Activated naive CD8-positive, alpha-beta T cell treated with anti-CD3 and anti-CD28 coated beads, Interleukin-2, amount 50 U/mL, for 24 hours (primary cell): ENCODE results near the gene DDX50.
"Not testable (repeated sequence)": the region's sequence is repeated elsewhere in the genome, so short reads cannot be mapped to it uniquely, and the experiment has no call there.

Experiments
- ATAC-seq: fragments of 150-1000 bp; cut with Tn5 transposase; one replicate; pipeline ENCODE4 v1.10.0; 2021
- DNase-seq: peaks from one replicate; pipeline ENCODE4 v3.0.0; 2021
- H3K27ac Mint-ChIP-seq: one replicate; pipeline ENCODE4 v1.8.0; 2021; ENCODE audit warnings: mild to moderate bottlenecking, mixed read lengths
- H3K27me3 Mint-ChIP-seq: one replicate; pipeline ENCODE4 v1.8.0; 2021; ENCODE audit warnings: mixed read lengths
- H3K36me3 Mint-ChIP-seq: one replicate; pipeline ENCODE4 v1.8.0; 2021; ENCODE audit warnings: low read depth, mixed read lengths
- H3K4me1 Mint-ChIP-seq: one replicate; pipeline ENCODE4 v1.8.0; 2021; ENCODE audit warnings: mixed read lengths
- H3K4me3 Mint-ChIP-seq: one replicate; pipeline ENCODE4 v1.8.0; 2021; ENCODE audit warnings: mild to moderate bottlenecking, moderate library complexity, mixed read lengths
- H3K9me3 Mint-ChIP-seq: one replicate; pipeline ENCODE4 v1.8.0; 2021; ENCODE audit warnings: mixed read lengths

The DDX50 gene

GRCh38 chr10:68940917-68941316 lies 39.8 kb downstream of the DDX50 start:
- H3K27ac Mint-ChIP-seq, H3K4me3 Mint-ChIP-seq: not testable (repeated sequence)
- peaks cover 42% of the 10 kb centered on the region for H3K36me3 Mint-ChIP-seq

GRCh38 chr10:68950598-68950997 lies 49.5 kb downstream of the DDX50 start:
- Mint-ChIP-seq H3K36me3 (peaks cover 27% of the 10 kb centered on the region), H3K4me1 (no peaks in the 10 kb centered on the region), H3K9me3 (no peaks in the 10 kb centered on the region), H3K27me3 (no peaks in the 10 kb centered on the region), H3K4me3 (no peak overlapping the region), H3K27ac (no peak overlapping the region)
- DNase-seq (no peak), ATAC-seq (no peak)

More at GRCh38 chr10:68940917-68941316, 39.8 kb downstream of the DDX50 start:
- DNase-seq, H3K4me1 Mint-ChIP-seq, H3K27me3 Mint-ChIP-seq, ATAC-seq, H3K9me3 Mint-ChIP-seq: not testable (repeated sequence)

DNA sequence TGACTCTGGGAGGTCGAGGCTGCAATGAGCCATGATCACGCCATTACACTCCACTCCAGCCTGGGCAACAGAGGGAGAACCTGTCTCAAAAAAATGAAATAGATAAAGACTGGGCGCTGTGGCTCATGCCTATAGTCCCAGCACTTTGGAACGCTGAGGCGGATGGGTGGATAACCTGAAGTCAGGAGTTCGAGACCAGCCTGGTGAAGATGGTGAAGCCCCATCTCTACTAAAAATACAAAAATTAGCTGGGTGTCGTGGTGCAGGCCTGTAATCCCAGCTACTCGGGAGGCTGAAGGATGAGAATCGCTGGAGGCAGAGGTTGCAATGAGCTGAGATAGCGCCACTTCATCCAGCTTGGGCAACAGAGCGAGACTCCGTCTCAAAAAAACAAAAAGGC lies 53.8 kb downstream of the DDX50 start:
- Mint-ChIP-seq H3K27me3 (no peaks in the 10 kb centered on the region), H3K4me3 (peak overlapping the region; percentile 100), H3K36me3 (peaks cover 44% of the 10 kb centered on the region), H3K27ac (peak overlapping the region; percentile 100), H3K9me3 (no peaks in the 10 kb centered on the region), H3K4me1 (peaks cover 32% of the 10 kb centered on the region)
- ATAC-seq (no peak), DNase-seq (no peak)

DNA sequence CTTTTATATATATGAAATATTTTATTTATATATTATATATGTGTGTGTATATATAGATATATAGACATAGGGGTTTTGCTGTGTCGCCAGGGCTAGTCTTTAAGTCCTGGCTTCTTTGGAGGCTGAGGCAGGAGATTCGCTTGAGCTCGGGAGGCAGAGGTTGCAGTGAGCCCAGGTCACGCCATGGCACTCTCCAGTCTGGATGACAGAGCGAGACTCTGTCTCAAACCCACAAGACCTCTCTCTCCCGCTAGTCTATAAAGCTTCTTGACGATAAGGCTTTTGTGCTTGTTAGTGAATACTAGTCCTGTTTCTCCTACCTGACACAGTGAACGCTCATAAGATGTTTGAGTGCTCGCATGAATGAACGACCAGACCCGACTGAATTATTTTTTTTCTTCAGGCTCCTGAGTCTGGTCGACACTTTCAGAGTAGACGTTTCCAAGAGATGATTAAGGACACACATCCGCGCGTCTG lies 54.3 kb downstream of the DDX50 start:
- no peaks in the 10 kb centered on the region for H3K27me3 Mint-ChIP-seq
- H3K4me1 Mint-ChIP-seq: peaks cover 35% of the 10 kb centered on the region
- DNase-seq (peak; percentile 34), ATAC-seq (peak; percentile 18)
- H3K27ac Mint-ChIP-seq: peak overlapping the region; percentile 100
- peak overlapping the region; percentile 100 for H3K4me3 Mint-ChIP-seq
- peaks cover 47% of the 10 kb centered on the region for H3K36me3 Mint-ChIP-seq
- H3K9me3 Mint-ChIP-seq: no peaks in the 10 kb centered on the region

DNA sequence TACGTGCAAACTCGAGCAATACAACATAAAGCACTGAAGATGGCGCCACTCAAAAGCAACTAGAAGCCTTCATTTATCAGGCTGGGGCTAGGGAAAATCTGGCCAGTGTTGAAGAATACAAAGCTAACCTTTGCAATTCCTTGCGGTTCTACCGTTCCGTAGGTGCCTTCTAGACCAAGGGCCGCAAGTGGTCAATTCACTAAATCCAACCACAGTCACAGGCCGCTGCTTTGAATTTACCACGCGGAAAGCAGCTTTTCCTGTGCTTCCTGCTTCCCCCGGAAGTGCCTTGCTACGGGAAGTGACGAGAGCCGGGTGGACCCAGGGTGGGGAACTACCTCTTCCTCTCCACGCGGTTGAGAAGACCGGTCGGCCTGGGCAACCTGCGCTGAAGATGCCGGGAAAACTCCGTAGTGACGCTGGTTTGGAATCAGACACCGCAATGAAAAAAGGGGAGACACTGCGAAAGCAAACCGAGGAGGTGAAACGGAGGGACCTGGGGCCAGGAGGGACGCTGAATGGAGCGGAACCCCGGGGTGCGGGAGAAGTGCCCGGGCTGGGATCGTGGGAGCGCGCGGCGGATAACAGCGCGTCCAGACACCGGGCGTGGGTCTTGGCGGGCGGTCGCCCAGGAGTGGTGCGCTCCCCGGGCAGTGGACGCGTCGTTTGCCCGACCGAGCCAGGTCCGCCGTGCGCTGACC lies 54.9 kb downstream of the DDX50 start, which contains the start of gene DDX21:
Gene DDX21, plus strand, starts transcription at position 339 of the 701 bp plus-strand sequence. Its CDS starts 56 bp downstream, at position 395.
- ATAC-seq: peak; percentile 94
- peaks cover 53% of the 10 kb centered on the region for H3K36me3 Mint-ChIP-seq
- H3K4me1 Mint-ChIP-seq: peaks cover 40% of the 10 kb centered on the region

DNA sequence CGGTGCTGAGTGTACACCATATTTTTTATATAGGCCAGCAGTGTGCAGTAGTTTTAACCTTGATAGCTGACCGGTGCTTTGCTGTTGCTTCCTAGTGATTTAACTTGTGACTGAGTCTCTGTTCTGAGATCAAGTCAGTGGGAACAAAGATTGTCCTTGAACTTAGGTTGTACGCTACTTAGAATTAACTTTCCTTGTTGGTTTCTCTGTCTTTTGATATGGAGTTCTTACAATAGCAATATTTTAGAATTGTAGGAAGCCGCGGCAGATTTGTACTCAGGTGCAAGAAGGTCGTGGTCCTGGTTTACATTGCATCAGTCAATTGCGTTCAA lies 56.1 kb downstream of the DDX50 start:
- Mint-ChIP-seq H3K9me3 (no peaks in the 10 kb centered on the region), H3K4me1 (peaks cover 49% of the 10 kb centered on the region), H3K4me3 (peak overlapping the region; percentile 100), H3K27ac (peak overlapping the region; percentile 100), H3K36me3 (peaks cover 64% of the 10 kb centered on the region), H3K27me3 (no peaks in the 10 kb centered on the region)
- ATAC-seq: no peak
- DNase-seq: no peak

More for the DNA sequence above, 54.9 kb downstream of the DDX50 start, which contains the start of gene DDX21:
- DNase-seq: peak; percentile 89
- H3K27me3 Mint-ChIP-seq: no peaks in the 10 kb centered on the region
- H3K27ac Mint-ChIP-seq: peak within 1 kb of the TSS; percentile 100
- H3K4me3 Mint-ChIP-seq: peak within 1 kb of the TSS; percentile 100
- no peaks in the 10 kb centered on the region for H3K9me3 Mint-ChIP-seq

GRCh38 chr10:68957654-68958053 lies 56.5 kb downstream of the DDX50 start:
- H3K4me3 Mint-ChIP-seq: peak overlapping the region; percentile 100
- ATAC-seq: no peak

DNA sequence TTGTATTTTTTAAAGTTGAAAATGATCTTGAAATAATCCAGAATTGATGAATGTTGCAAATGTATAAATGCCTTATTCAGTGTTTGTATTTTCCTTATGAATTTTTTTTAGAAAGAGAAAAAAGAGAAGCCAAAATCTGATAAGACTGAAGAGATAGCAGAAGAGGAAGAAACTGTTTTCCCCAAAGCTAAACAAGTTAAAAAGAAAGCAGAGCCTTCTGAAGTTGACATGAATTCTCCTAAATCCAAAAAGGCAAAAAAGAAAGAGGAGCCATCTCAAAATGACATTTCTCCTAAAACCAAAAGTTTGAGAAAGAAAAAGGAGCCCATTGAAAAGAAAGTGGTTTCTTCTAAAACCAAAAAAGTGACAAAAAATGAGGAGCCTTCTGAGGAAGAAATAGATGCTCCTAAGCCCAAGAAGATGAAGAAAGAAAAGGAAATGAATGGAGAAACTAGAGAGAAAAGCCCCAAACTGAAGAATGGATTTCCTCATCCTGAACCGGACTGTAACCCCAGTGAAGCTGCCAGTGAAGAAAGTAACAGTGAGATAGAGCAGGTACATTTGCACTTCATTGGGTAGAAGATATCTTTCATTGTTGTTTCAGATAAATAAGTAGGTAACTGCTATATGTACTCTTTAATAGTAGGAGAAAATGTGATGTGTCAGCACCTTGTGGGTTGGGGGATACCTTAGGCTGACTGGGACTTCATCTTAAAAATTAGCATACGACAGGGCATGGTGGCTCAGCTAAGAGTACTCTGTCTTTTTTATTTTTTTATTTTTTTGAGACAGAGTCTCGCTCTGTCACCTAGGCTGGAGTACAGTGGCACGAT lies 58.8 kb downstream of the DDX50 start:
- peaks cover 75% of the 10 kb centered on the region for H3K36me3 Mint-ChIP-seq
- no peaks in the 10 kb centered on the region for H3K27me3 Mint-ChIP-seq
- DNase-seq: no peak
- H3K9me3 Mint-ChIP-seq: no peaks in the 10 kb centered on the region
- peak overlapping the region; percentile 60 for H3K4me3 Mint-ChIP-seq
- no peak for ATAC-seq
- H3K27ac Mint-ChIP-seq: peak overlapping the region; percentile 56
- H3K4me1 Mint-ChIP-seq: peaks cover 55% of the 10 kb centered on the region

More at GRCh38 chr10:68957654-68958053, 56.5 kb downstream of the DDX50 start:
- H3K27me3 Mint-ChIP-seq: no peaks in the 10 kb centered on the region
- H3K9me3 Mint-ChIP-seq: no peaks in the 10 kb centered on the region
- H3K27ac Mint-ChIP-seq: peak overlapping the region; percentile 100
- H3K36me3 Mint-ChIP-seq: peaks cover 65% of the 10 kb centered on the region
- peaks cover 51% of the 10 kb centered on the region for H3K4me1 Mint-ChIP-seq
- no peak for DNase-seq

DNA sequence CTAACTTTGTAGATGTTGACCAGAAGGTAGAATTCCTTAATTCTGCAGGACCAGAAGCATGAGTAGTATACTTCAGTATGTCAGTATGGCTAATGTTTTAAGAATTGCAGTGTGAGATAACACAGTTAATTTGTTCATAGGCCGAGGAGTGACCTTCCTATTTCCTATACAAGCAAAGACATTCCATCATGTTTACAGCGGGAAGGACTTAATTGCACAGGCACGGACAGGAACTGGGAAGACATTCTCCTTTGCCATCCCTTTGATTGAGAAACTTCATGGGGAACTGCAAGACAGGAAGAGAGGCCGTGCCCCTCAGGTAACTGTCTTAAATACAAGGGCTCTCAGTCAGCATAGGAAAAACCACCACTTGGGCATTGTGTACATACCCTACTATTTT lies 62.0 kb downstream of the DDX50 start:
- H3K27me3 Mint-ChIP-seq: no peaks in the 10 kb centered on the region
- H3K9me3 Mint-ChIP-seq: no peaks in the 10 kb centered on the region
- H3K4me1 Mint-ChIP-seq: peaks cover 40% of the 10 kb centered on the region
- ATAC-seq (no peak), DNase-seq (no peak)
- H3K36me3 Mint-ChIP-seq: peaks cover 83% of the 10 kb centered on the region
- H3K4me3 Mint-ChIP-seq: no peak overlapping the region
- no peak overlapping the region for H3K27ac Mint-ChIP-seq

GRCh38 chr10:68973975-68974374 lies 72.9 kb downstream of the DDX50 start:
- Mint-ChIP-seq H3K36me3 (peaks cover 82% of the 10 kb centered on the region), H3K27me3 (no peaks in the 10 kb centered on the region)

DNA sequence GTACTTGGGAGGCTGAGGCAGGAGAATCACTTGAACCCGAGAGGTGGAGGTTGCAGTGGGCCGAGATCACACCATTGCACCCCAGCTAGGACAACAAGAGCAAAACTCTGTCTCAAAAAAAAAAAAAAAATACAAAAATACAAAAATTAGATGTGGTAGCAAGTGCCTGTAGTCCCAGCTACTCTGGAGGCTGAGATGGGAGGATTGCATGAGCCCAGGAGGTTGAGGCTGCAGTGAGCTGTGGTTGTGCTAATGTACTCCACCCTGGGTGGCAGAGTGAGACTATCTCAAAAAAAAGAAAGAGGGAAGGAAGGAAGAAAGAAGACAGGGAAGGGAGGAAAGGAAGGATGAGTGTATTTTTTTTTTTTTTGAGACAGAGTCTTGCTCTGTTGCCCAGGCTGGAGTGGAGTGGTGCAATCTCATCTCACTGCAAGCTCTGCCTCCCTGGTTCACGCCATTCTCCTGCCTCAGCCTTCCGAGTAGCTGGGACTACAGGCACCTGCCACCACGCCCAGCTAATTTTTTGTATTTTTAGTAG lies 74.9 kb downstream of the DDX50 start:
- H3K27me3 Mint-ChIP-seq, H3K4me3 Mint-ChIP-seq, DNase-seq, H3K27ac Mint-ChIP-seq, ATAC-seq, H3K4me1 Mint-ChIP-seq, H3K9me3 Mint-ChIP-seq: not testable (repeated sequence)
- peaks cover 86% of the 10 kb centered on the region for H3K36me3 Mint-ChIP-seq

More at GRCh38 chr10:68973975-68974374, 72.9 kb downstream of the DDX50 start:
- Mint-ChIP-seq H3K9me3 (no peaks in the 10 kb centered on the region), H3K27ac (peak overlapping the region; percentile 15), H3K4me3 (no peak overlapping the region), H3K4me1 (no peaks in the 10 kb centered on the region)
- DNase-seq (no peak), ATAC-seq (no peak)

DNA sequence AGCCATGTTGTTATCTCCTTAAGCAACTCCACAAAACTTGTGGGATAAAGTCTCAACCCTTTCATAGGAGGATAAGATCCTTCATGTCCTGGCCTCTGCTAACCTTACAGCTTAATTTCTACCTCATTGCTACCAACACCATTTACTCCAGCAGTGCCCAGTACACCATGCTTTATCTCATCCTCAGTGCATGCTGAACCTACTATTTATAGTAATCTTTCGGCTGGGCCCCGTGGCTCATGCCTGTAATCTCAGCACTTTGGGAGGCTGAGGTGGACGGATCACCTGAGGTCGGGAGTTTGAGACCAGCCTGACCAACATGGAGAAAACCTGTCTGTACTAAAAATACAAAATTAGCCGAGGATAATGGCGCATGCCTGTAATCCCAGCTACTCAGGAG lies 78.6 kb downstream of the DDX50 start:
- H3K9me3 Mint-ChIP-seq, H3K4me1 Mint-ChIP-seq, H3K4me3 Mint-ChIP-seq, H3K27me3 Mint-ChIP-seq, DNase-seq, ATAC-seq: not testable (repeated sequence)
- peaks cover 85% of the 10 kb centered on the region for H3K36me3 Mint-ChIP-seq
- peak overlapping the region; percentile 40 for H3K27ac Mint-ChIP-seq

GRCh38 chr10:68981074-68981473 lies 80.0 kb downstream of the DDX50 start:
- H3K27me3 Mint-ChIP-seq: no peaks in the 10 kb centered on the region
- peaks cover 82% of the 10 kb centered on the region for H3K36me3 Mint-ChIP-seq
- peaks cover 2% of the 10 kb centered on the region for H3K4me1 Mint-ChIP-seq
- ATAC-seq (peak; percentile 58), DNase-seq (no peak)
- no peaks in the 10 kb centered on the region for H3K9me3 Mint-ChIP-seq
- no peak overlapping the region for H3K27ac Mint-ChIP-seq
- H3K4me3 Mint-ChIP-seq: no peak overlapping the region

DNA sequence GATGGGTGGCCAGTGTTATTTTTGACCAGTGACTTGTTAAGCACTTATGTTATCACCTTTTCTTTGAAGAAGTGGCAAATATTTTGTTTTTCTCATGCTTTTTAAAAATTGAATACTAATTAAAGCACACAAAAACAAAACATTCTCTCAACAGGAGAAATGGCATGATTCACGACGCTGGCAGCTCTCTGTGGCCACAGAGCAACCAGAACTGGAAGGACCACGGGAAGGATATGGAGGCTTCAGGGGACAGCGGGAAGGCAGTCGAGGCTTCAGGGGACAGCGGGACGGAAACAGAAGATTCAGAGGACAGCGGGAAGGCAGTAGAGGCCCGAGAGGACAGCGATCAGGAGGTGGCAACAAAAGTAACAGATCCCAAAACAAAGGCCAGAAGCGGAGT lies 81.3 kb downstream of the DDX50 start:
- Mint-ChIP-seq H3K9me3 (no peaks in the 10 kb centered on the region), H3K36me3 (peaks cover 75% of the 10 kb centered on the region), H3K4me3 (no peak overlapping the region), H3K27me3 (no peaks in the 10 kb centered on the region), H3K4me1 (peaks cover 7% of the 10 kb centered on the region), H3K27ac (no peak overlapping the region)
- ATAC-seq (no peak), DNase-seq (no peak)
